Natural killer cell treated with Interleukin-12 subunit alpha and Interleukin-12 subunit beta and Interleukin-15 and Interleukin-18, amount 100 ng/mL, for 72 hours (primary cell): Measurements from ENCODE around the gene CDC14B. TPM values are rescaled to one million over a fixed set of nuclear protein-coding genes. Genes with fewer than 3 reads are reported as not detected.

Source experiments
- ATAC-seq, 2 donors: fragments of 150-1000 bp; cut with Tn5 transposase in 1 of 2; sonication (Bioruptor Pico), chemical (Tn5 transposase) in 1 of 2; 2 replicates each; pipeline ENCODE4 v1.10.0; 2021
- DNase-seq: peaks from one replicate; pipeline ENCODE4 v3.0.0; 2022; ENCODE audit warnings: low spot score
- H3K27ac Mint-ChIP-seq, 2 donors: 1 replicate in 1 of 2; 2 replicates in 1 of 2; pipeline ENCODE4 v1.8.0; 2022; ENCODE audit warnings: mixed read lengths in 2 of 2, mild to moderate bottlenecking in 1 of 2, moderate library complexity in 1 of 2
- H3K27me3 Mint-ChIP-seq, 2 donors: 1 replicate in 1 of 2; 2 replicates in 1 of 2; pipeline ENCODE4 v1.8.0; 2022; ENCODE audit warnings: mixed read lengths in 2 of 2
- H3K36me3 Mint-ChIP-seq: one replicate; pipeline ENCODE4 v1.8.0; 2022; ENCODE audit warnings: mixed read lengths
- H3K4me1 Mint-ChIP-seq, 2 donors: 1 replicate in 1 of 2; 2 replicates in 1 of 2; pipeline ENCODE4 v1.8.0; 2022; ENCODE audit warnings: low read depth in 2 of 2, mixed read lengths in 2 of 2, mild to moderate bottlenecking in 1 of 2
- H3K4me3 Mint-ChIP-seq: one replicate; pipeline ENCODE4 v1.8.0; 2022; ENCODE audit warnings: mixed read lengths
- H3K9me3 Mint-ChIP-seq: 2 replicates; pipeline ENCODE4 v1.8.0; 2022; ENCODE audit warnings: mixed read lengths
- total RNA-seq, 2 donors: library from RNA; stranded (reverse); gene quantifications; one replicate each; pipeline ENCODE4 v1.2.3, GENCODE V29; 2022

Gene CDC14B
- total RNA-seq, 2 donors from 2014 or later, result 0.45 to 3.1 TPM

GRCh38 chr9:96493757-96494156 lies 125.9 kb downstream of the CDC14B start:
- no peak overlapping the region for H3K27ac Mint-ChIP-seq
- ATAC-seq, result no peak
- no peaks in the 10 kb centered on the region for H3K27me3 Mint-ChIP-seq
- peaks cover 2 to 9% of the 10 kb centered on the region in 2 donors for H3K4me1 Mint-ChIP-seq
- H3K36me3 Mint-ChIP-seq, result no peaks in the 10 kb centered on the region
- no peak overlapping the region for H3K4me3 Mint-ChIP-seq
- DNase-seq, result no peak
- no peaks in the 10 kb centered on the region for H3K9me3 Mint-ChIP-seq

GRCh38 chr9:96492993-96493531 lies 126.6 kb downstream of the CDC14B start:
- Mint-ChIP-seq H3K27ac (no peak overlapping the region), H3K4me1 (peaks cover 2 to 9% of the 10 kb centered on the region in 2 donors), H3K9me3 (no peaks in the 10 kb centered on the region), H3K4me3 (no peak overlapping the region), H3K36me3 (no peaks in the 10 kb centered on the region), H3K27me3 (no peaks in the 10 kb centered on the region)
- no peak for DNase-seq
- ATAC-seq, result no peak

- Mint-ChIP-seq H3K27me3 (no peaks in the 10 kb centered on the region), H3K36me3 (no peaks in the 10 kb centered on the region), H3K27ac (peak overlapping the region in 1 of 2 donors; percentile 54), H3K4me3 (peak overlapping the region; percentile 62), H3K4me1 (peaks cover 2 to 9% of the 10 kb centered on the region in 2 donors), H3K9me3 (no peaks in the 10 kb centered on the region)
- ATAC-seq (peak in 1 of 2 donors; percentile 8), DNase-seq (no peak)
Measured at GRCh38 chr9:96491880-96492525, 127.6 kb downstream of the CDC14B start.

GRCh38 chr9:96491079-96491879 lies 128.4 kb downstream of the CDC14B start:
- no peaks in the 10 kb centered on the region for H3K36me3 Mint-ChIP-seq
- H3K9me3 Mint-ChIP-seq, result no peaks in the 10 kb centered on the region
- H3K27me3 Mint-ChIP-seq, result no peaks in the 10 kb centered on the region
- DNase-seq (no peak), ATAC-seq (peak; percentile 30 to 83)
- peak overlapping the region; percentile 62 for H3K4me3 Mint-ChIP-seq
- H3K4me1 Mint-ChIP-seq, result peaks cover 2 to 9% of the 10 kb centered on the region in 2 donors
- peak overlapping the region in 1 of 2 donors; percentile 54 for H3K27ac Mint-ChIP-seq

- no peak overlapping the region for H3K4me3 Mint-ChIP-seq
- H3K27ac Mint-ChIP-seq, result no peak overlapping the region
- H3K36me3 Mint-ChIP-seq, result no peaks in the 10 kb centered on the region
- peaks cover 2 to 9% of the 10 kb centered on the region in 2 donors for H3K4me1 Mint-ChIP-seq
- no peaks in the 10 kb centered on the region for H3K9me3 Mint-ChIP-seq
- no peaks in the 10 kb centered on the region for H3K27me3 Mint-ChIP-seq
- DNase-seq (no peak), ATAC-seq (no peak)
Measured at GRCh38 chr9:96490534-96491078, 129.0 kb downstream of the CDC14B start.

- Mint-ChIP-seq H3K27ac (no peak overlapping the region), H3K9me3 (no peaks in the 10 kb centered on the region), H3K4me1 (peaks cover 2 to 9% of the 10 kb centered on the region in 2 donors), H3K36me3 (no peaks in the 10 kb centered on the region), H3K4me3 (no peak overlapping the region), H3K27me3 (no peaks in the 10 kb centered on the region)
- DNase-seq (no peak), ATAC-seq (no peak)
Measured at GRCh38 chr9:96489482-96489979, 130.1 kb downstream of the CDC14B start.

- no peak overlapping the region for H3K4me3 Mint-ChIP-seq
- no peak for ATAC-seq
- DNase-seq, result no peak
- no peak overlapping the region for H3K27ac Mint-ChIP-seq
- no peaks in the 10 kb centered on the region for H3K27me3 Mint-ChIP-seq
- no peaks in the 10 kb centered on the region for H3K36me3 Mint-ChIP-seq
- peaks cover 2 to 9% of the 10 kb centered on the region in 2 donors for H3K4me1 Mint-ChIP-seq
- H3K9me3 Mint-ChIP-seq, result no peaks in the 10 kb centered on the region
Measured at GRCh38 chr9:96487949-96488348, 131.7 kb downstream of the CDC14B start.

GRCh38 chr9:96487029-96487396 lies 132.6 kb downstream of the CDC14B start:
- ATAC-seq, result no peak
- H3K9me3 Mint-ChIP-seq, result no peaks in the 10 kb centered on the region
- no peak overlapping the region for H3K4me3 Mint-ChIP-seq
- H3K27ac Mint-ChIP-seq, result no peak overlapping the region
- H3K4me1 Mint-ChIP-seq, result peaks cover 4 to 9% of the 10 kb centered on the region in 2 donors
- DNase-seq, result no peak
- no peaks in the 10 kb centered on the region for H3K27me3 Mint-ChIP-seq
- no peaks in the 10 kb centered on the region for H3K36me3 Mint-ChIP-seq

- Mint-ChIP-seq H3K9me3 (no peaks in the 10 kb centered on the region), H3K27ac (no peak overlapping the region), H3K4me3 (no peak overlapping the region), H3K4me1 (peaks cover 2 to 4% of the 10 kb centered on the region in 2 donors), H3K27me3 (no peaks in the 10 kb centered on the region), H3K36me3 (no peaks in the 10 kb centered on the region)
- DNase-seq (no peak), ATAC-seq (no peak)
Measured at GRCh38 chr9:96486386-96487028, 133.1 kb downstream of the CDC14B start.

- H3K27ac Mint-ChIP-seq, result no peak overlapping the region
- DNase-seq (no peak), ATAC-seq (no peak)
- H3K27me3 Mint-ChIP-seq, result no peaks in the 10 kb centered on the region
- H3K4me3 Mint-ChIP-seq, result no peak overlapping the region
- H3K4me1 Mint-ChIP-seq, result peaks cover 0 to 2% of the 10 kb centered on the region in 2 donors
- H3K9me3 Mint-ChIP-seq, result no peaks in the 10 kb centered on the region
- no peaks in the 10 kb centered on the region for H3K36me3 Mint-ChIP-seq
Measured at GRCh38 chr9:96485280-96485679, 134.4 kb downstream of the CDC14B start.

GRCh38 chr9:96484521-96484931 lies 135.1 kb downstream of the CDC14B start:
- ATAC-seq, result no peak
- H3K36me3 Mint-ChIP-seq, result no peaks in the 10 kb centered on the region

GRCh38 chr9:96483733-96484390 lies 135.8 kb downstream of the CDC14B start:
- Mint-ChIP-seq H3K4me3 (no peak overlapping the region), H3K27ac (no peak overlapping the region), H3K27me3 (no peaks in the 10 kb centered on the region), H3K4me1 (peaks cover 2 to 3% of the 10 kb centered on the region in 2 donors), H3K36me3 (no peaks in the 10 kb centered on the region), H3K9me3 (no peaks in the 10 kb centered on the region)
- ATAC-seq (no peak), DNase-seq (no peak)

More at GRCh38 chr9:96484521-96484931, 135.1 kb downstream of the CDC14B start:
- no peak for DNase-seq
- Mint-ChIP-seq H3K4me1 (peaks cover 0 to 2% of the 10 kb centered on the region in 2 donors), H3K27me3 (no peaks in the 10 kb centered on the region), H3K27ac (no peak overlapping the region), H3K4me3 (no peak overlapping the region), H3K9me3 (no peaks in the 10 kb centered on the region)

- Mint-ChIP-seq H3K36me3 (no peaks in the 10 kb centered on the region), H3K9me3 (no peaks in the 10 kb centered on the region), H3K27ac (no peak overlapping the region), H3K27me3 (no peaks in the 10 kb centered on the region), H3K4me3 (no peak overlapping the region), H3K4me1 (peaks cover 2 to 9% of the 10 kb centered on the region in 2 donors)
- DNase-seq (no peak), ATAC-seq (no peak)
Measured at GRCh38 chr9:96483197-96483596, 136.4 kb downstream of the CDC14B start.
